CD14-positive monocyte (primary cell): ENCODE measurements around the gene PRKAB1. TPM values are rescaled to one million over a fixed set of nuclear protein-coding genes. Genes with fewer than 3 reads are reported as not detected.

ENCODE experiments used
- DNase-seq, 3 donors: peaks; one replicate each; pipeline ENCODE4 v3.0.0-alpha.2; 2011 to 2022
- H2AFZ ChIP-seq: 2 replicates; pipeline ENCODE4 v1.6.0; 2012; ENCODE audit warnings: mild to moderate bottlenecking, low read depth, low read length, inconsistent platforms; ENCODE audit not compliant: insufficient read depth, poor library complexity, severe bottlenecking
- H3K27ac ChIP-seq, 2 donors: 1 replicate in 1 of 2; 2 replicates in 1 of 2; pipeline ENCODE4 v1.5.1; 2012 to 2013; ENCODE audit warnings: low read length in 2 of 2, control low read depth in 1 of 2, inconsistent platforms in 1 of 2, low read depth in 1 of 2, mild to moderate bottlenecking in 1 of 2
- H3K27me3 ChIP-seq, 2 donors: one replicate each; pipeline versions ENCODE4 v1.6.0 to v1.6.1; 2011 to 2013; ENCODE audit warnings: low read length in 2 of 2; ENCODE audit not compliant: control insufficient read depth in 2 of 2, insufficient read depth in 2 of 2
- H3K36me3 ChIP-seq, 2 donors: replicated peaks in 1 of 2; 1 replicate in 1 of 2; 2 replicates in 1 of 2; pipeline versions ENCODE4 v1.5.1 to v1.6.1; 2012 to 2013; ENCODE audit warnings: low read length in 2 of 2, control low read depth in 1 of 2, inconsistent platforms in 1 of 2, mild to moderate bottlenecking in 1 of 2; ENCODE audit not compliant: insufficient read depth in 2 of 2, control insufficient read depth in 1 of 2
- H3K4me1 ChIP-seq, 2 donors: 1 replicate in 1 of 2; 2 replicates in 1 of 2; pipeline versions ENCODE4 v1.5.1 to v1.6.1; 2012 to 2013; ENCODE audit warnings: low read length in 2 of 2, control low read depth in 1 of 2, inconsistent platforms in 1 of 2, mild to moderate bottlenecking in 1 of 2, moderate library complexity in 1 of 2; ENCODE audit not compliant: insufficient read depth in 2 of 2, control insufficient read depth in 1 of 2
- H3K4me2 ChIP-seq: replicated peaks from 2 replicates; pipeline ENCODE3; 2012; ENCODE audit warnings: low read length, moderate library complexity, mild to moderate bottlenecking; ENCODE audit not compliant: poor library complexity, severe bottlenecking; ENCODE audit errors: extremely low read depth
- H3K4me3 ChIP-seq, 3 experiments: fragments of 200-600 bp in 1 of 3; sonication (generic) in 1 of 3; replicated peaks in 1 of 3; 1 replicate in 2 of 3; 2 replicates in 1 of 3; pipeline ENCODE4 v1.5.1; 2011 to 2013; ENCODE audit warnings: low read length in 3 of 3, mild to moderate bottlenecking in 3 of 3, control low read depth in 2 of 3, low read depth in 2 of 3, inconsistent platforms in 1 of 3, moderate library complexity in 1 of 3
- H3K79me2 ChIP-seq: 2 replicates; pipeline ENCODE4 v1.6.0; 2012; ENCODE audit warnings: mild to moderate bottlenecking, control low read depth, inconsistent platforms, low read length, moderate library complexity; ENCODE audit not compliant: insufficient read depth
- H3K9ac ChIP-seq: 2 replicates; pipeline ENCODE4 v1.6.0; 2017; ENCODE audit warnings: low read length, mild to moderate bottlenecking; ENCODE audit not compliant: insufficient read depth, poor library complexity, severe bottlenecking
- H3K9me3 ChIP-seq, 2 donors: replicated peaks in 1 of 2; 1 replicate in 1 of 2; 2 replicates in 1 of 2; pipeline versions ENCODE4 v1.5.1 to v1.6.1; 2012 to 2013; ENCODE audit warnings: low read length in 2 of 2, control low read depth in 1 of 2; ENCODE audit not compliant: control insufficient read depth in 1 of 2, insufficient read depth in 1 of 2
- H4K20me1 ChIP-seq: 2 replicates; pipeline ENCODE4 v1.6.0; 2012; ENCODE audit warnings: mild to moderate bottlenecking, low read length, control low read depth, moderate library complexity; ENCODE audit not compliant: insufficient read depth
- H3K27ac Mint-ChIP-seq, 7 donors: one replicate each; pipeline ENCODE4 v1.8.0; 2020; ENCODE audit warnings: mild to moderate bottlenecking in 7 of 7, mixed read lengths in 7 of 7, moderate library complexity in 6 of 7, inconsistent platforms in 2 of 7
- H3K27me3 Mint-ChIP-seq, 3 donors: one replicate each; pipeline ENCODE4 v1.8.0; 2021 to 2022; ENCODE audit warnings: low read depth in 3 of 3, mild to moderate bottlenecking in 3 of 3, mixed read lengths in 3 of 3, moderate library complexity in 3 of 3, inconsistent platforms in 1 of 3
- H3K36me3 Mint-ChIP-seq, 2 donors: one replicate each; pipeline ENCODE4 v1.8.0; 2020; ENCODE audit warnings: mixed read lengths in 2 of 2, inconsistent platforms in 1 of 2, mild to moderate bottlenecking in 1 of 2
- H3K4me1 Mint-ChIP-seq: one replicate; pipeline ENCODE4 v1.8.0; 2020; ENCODE audit warnings: mild to moderate bottlenecking, mixed read lengths
- H3K4me3 Mint-ChIP-seq, 2 donors: one replicate each; pipeline ENCODE4 v1.8.0; 2020; ENCODE audit warnings: mild to moderate bottlenecking in 2 of 2, mixed read lengths in 2 of 2, moderate library complexity in 1 of 2
- H3K9me3 Mint-ChIP-seq, 7 donors: one replicate each; pipeline ENCODE4 v1.8.0; 2020 to 2022; ENCODE audit warnings: mixed read lengths in 7 of 7, mild to moderate bottlenecking in 6 of 7, moderate library complexity in 6 of 7, inconsistent platforms in 2 of 7
- CTCF ChIP-seq: fragments of 200-600 bp; IDR thresholded peaks from one replicate; pipeline ENCODE4 v1.8.0; 2022; ENCODE audit warnings: antibody characterized with exemption, mild to moderate bottlenecking
- WGBS: methylation state at CpG from one replicate; pipeline ENCODE4 v1.1.5; 2013; ENCODE audit warnings: missing lambda C conversion rate; ENCODE audit not compliant: insufficient coverage; 5-methylcytosine and 5-hydroxymethylcytosine counted together
- intact Hi-C, 2 donors: fragments of 100-400 bp; cut with micrococcal nuclease; formaldehyde crosslinking; loops; one replicate each; pipeline versions ENCODE4 v1.15.0 to v1.15.1; 2023
- polyA plus RNA-seq, 3 donors: library from polyadenylated mRNA; depleted of rRNA in 1 of 3; unstranded in 2 of 3; stranded (reverse) in 1 of 3; fragments of 300-500 nt in 2 of 3; fragments of >200 nt in 1 of 3; fragmentation: Illumina TruSeq in 2 of 3; gene quantifications; 1 replicate in 2 of 3; 2 replicates in 1 of 3; pipeline ENCODE4 v1.2.3, GENCODE V29; 2012 to 2021

The PRKAB1 gene
- polyA plus RNA-seq, 3 donors = 20.5 to 35.9 (median 23.0) TPM

GRCh38 chr12:119634743-119635142 lies 33.2 kb upstream of the PRKAB1 start:
- no peaks in the 10 kb centered on the region for H3K4me1 Mint-ChIP-seq
- Histone ChIP-seq H3K27me3 (no peaks in the 10 kb centered on the region), H3K79me2 (no peaks in the 10 kb centered on the region), H3K4me2 (no peak overlapping the region), H3K4me1 (no peaks in the 10 kb centered on the region), H2AFZ (no peak overlapping the region), H3K9me3 (no peaks in the 10 kb centered on the region), H3K9ac (no peak overlapping the region), H3K36me3 (no peaks in the 10 kb centered on the region), H4K20me1 (no peaks in the 10 kb centered on the region), H3K27ac (no peak overlapping the region), H3K4me3 (no peak overlapping the region)
- H3K4me3 Mint-ChIP-seq = no peak overlapping the region
- DNase-seq = no peak
- peaks cover 6 to 15% (median 13%) of the 10 kb centered on the region in 3 donors for H3K27me3 Mint-ChIP-seq
- WGBS = 94% methylated on average over 2 of the region's 6 CpGs
- no peak overlapping the region for H3K27ac Mint-ChIP-seq
- H3K36me3 Mint-ChIP-seq = no peaks in the 10 kb centered on the region
- TF ChIP-seq CTCF = no peak
- intact Hi-C loops = no loop called here
- H3K9me3 Mint-ChIP-seq = peaks cover 0 to 1% (median 0%) of the 10 kb centered on the region in 7 donors

- Histone ChIP-seq H3K9ac (no peak overlapping the region), H3K36me3 (no peaks in the 10 kb centered on the region), H2AFZ (no peak overlapping the region), H3K9me3 (no peaks in the 10 kb centered on the region), H3K79me2 (no peaks in the 10 kb centered on the region), H3K27me3 (no peaks in the 10 kb centered on the region), H3K4me3 (no peak overlapping the region), H3K4me2 (no peak overlapping the region), H4K20me1 (no peaks in the 10 kb centered on the region), H3K4me1 (no peaks in the 10 kb centered on the region), H3K27ac (no peak overlapping the region)
- peak; percentile 67 for TF ChIP-seq CTCF
- intact Hi-C loops = no loop called here
- Mint-ChIP-seq H3K4me1 (peaks cover 2% of the 10 kb centered on the region), H3K27me3 (peaks cover 3 to 16% (median 7%) of the 10 kb centered on the region in 3 donors), H3K27ac (no peak overlapping the region), H3K36me3 (no peaks in the 10 kb centered on the region), H3K9me3 (peaks cover 0 to 5% (median 3%) of the 10 kb centered on the region in 7 donors), H3K4me3 (no peak overlapping the region)
- no peak for DNase-seq
- 100% methylated on average over 1 of the region's 4 CpGs for WGBS
Observed at GRCh38 chr12:119642986-119643385, 24.9 kb upstream of the PRKAB1 start.
